Thymus (tissue), 11 donors: ENCODE measurements around the gene GCDH. TPM values are rescaled to one million over a fixed set of nuclear protein-coding genes. Genes with fewer than 3 reads are reported as not detected.

Experiments used
- DNase-seq, 9 donors: peaks; one replicate each; pipeline ENCODE4 v3.0.0-alpha.2; 2013; ENCODE audit warnings: low spot score in 9 of 9, low read depth in 6 of 9, missing footprints in 1 of 9
- H3K27ac ChIP-seq, 2 donors: one replicate each; pipeline ENCODE4 v1.5.1; 2013; ENCODE audit warnings: control low read depth in 1 of 2, low read depth in 1 of 2, low read length in 1 of 2, mild to moderate bottlenecking in 1 of 2, moderate library complexity in 1 of 2
- H3K27me3 ChIP-seq, 2 donors: one replicate each; pipeline ENCODE4 v1.5.1; 2013; ENCODE audit warnings: low read length in 1 of 2; ENCODE audit not compliant: control insufficient read depth in 2 of 2, insufficient read depth in 1 of 2
- H3K36me3 ChIP-seq, 2 donors: one replicate each; pipeline ENCODE4 v1.5.1; 2013; ENCODE audit warnings: low read length in 1 of 2, mild to moderate bottlenecking in 1 of 2, moderate library complexity in 1 of 2; ENCODE audit not compliant: control insufficient read depth in 2 of 2, insufficient read depth in 2 of 2
- H3K4me1 ChIP-seq, 2 donors: one replicate each; pipeline ENCODE4 v1.5.1; 2013; ENCODE audit warnings: low read length in 2 of 2; ENCODE audit not compliant: control insufficient read depth in 2 of 2, insufficient read depth in 2 of 2
- H3K4me3 ChIP-seq, 2 donors: one replicate each; pipeline ENCODE4 v1.5.1; 2013; ENCODE audit warnings: low read length in 2 of 2, control low read depth in 1 of 2, mild to moderate bottlenecking in 1 of 2
- H3K9me3 ChIP-seq, 2 donors: one replicate each; pipeline ENCODE4 v1.5.1; 2013; ENCODE audit warnings: low read length in 1 of 2, mild to moderate bottlenecking in 1 of 2; ENCODE audit not compliant: control insufficient read depth in 2 of 2, insufficient read depth in 1 of 2
- WGBS: extraction: QIAGEN DNeasy Blood & Tissue Kit; methylation state at CpG from one replicate; pipeline ENCODE4 v1.1.7; 2013; 5-methylcytosine and 5-hydroxymethylcytosine counted together
- polyA plus RNA-seq: library from polyadenylated mRNA; stranded (reverse); fragments of 200-250 nt; gene quantifications from one replicate; pipeline ENCODE4 v1.2.3, GENCODE V29; 2013
- total RNA-seq: library from RNA; stranded (reverse); fragments of 120-200 nt; gene quantifications from one replicate; pipeline ENCODE4 v1.2.4, GENCODE V29; 2013
- donor health status: healthy.

GCDH gene
- total and polyA plus RNA-seq, 2 donors, result 21.9 to 33.6 TPM

- Histone ChIP-seq H3K36me3 (no peaks in the 10 kb centered on the region), H3K9me3 (no peaks in the 10 kb centered on the region), H3K4me3 (no peak overlapping the region), H3K27ac (no peak overlapping the region), H3K27me3 (no peaks in the 10 kb centered on the region), H3K4me1 (no peaks in the 10 kb centered on the region)
- 95% methylated on average over 35 of the region's 35 CpGs for WGBS
- DNase-seq, result no peak
These were observed 32.7 kb upstream of the GCDH start for GRCh38 chr19:12858041-12858928.

DNA sequence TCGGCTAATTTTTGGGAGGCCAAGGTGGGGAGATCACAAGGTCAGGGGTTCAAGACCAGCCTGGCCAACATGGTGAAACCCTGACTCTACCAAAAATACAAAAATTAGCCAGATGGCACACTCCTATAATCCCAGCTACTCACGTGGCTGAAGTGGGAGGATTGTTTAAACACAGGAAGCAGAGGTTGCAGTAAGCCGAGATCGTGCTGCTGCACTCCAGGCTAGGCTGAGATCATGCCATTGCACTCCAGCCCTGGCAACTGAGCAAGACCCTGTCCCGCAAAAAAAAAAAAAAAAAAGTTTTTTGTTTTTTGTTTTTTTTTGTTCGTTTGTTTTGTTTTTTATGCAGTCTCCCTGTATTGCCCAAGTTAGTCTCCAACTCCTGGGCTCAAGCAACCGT is 31.4 kb upstream of the GCDH start:
- no peak for DNase-seq
- no peak overlapping the region for H3K27ac ChIP-seq

DNA sequence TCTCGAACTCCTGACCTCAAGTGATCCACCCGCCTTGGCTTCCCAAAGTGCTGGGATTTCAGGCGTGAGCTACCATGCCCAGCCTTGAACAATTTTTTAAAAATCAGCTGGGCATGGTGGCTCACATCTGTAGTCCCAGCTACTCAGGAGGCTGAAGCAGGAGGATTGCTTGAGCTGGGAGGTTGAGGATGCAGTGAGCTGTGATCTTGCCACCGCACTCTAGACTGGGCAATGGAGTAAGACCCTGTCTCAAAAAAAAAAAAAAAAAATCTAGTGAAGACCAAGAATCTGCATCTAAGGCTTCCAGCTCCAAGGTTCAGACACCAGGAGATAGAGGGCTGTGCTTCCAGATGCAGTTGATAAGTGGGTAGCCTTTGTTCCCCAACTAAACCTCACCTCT is 26.8 kb upstream of the GCDH start:
- H3K4me1 ChIP-seq, result peaks cover 5 to 10% of the 10 kb centered on the region in 2 donors

More for the DNA sequence above, 31.4 kb upstream of the GCDH start:
- WGBS, result 80% methylated on average over 7 of the region's 7 CpGs
- Histone ChIP-seq H3K27me3 (no peaks in the 10 kb centered on the region), H3K9me3 (no peaks in the 10 kb centered on the region), H3K4me1 (no peaks in the 10 kb centered on the region), H3K36me3 (no peaks in the 10 kb centered on the region), H3K4me3 (no peak overlapping the region)

DNA sequence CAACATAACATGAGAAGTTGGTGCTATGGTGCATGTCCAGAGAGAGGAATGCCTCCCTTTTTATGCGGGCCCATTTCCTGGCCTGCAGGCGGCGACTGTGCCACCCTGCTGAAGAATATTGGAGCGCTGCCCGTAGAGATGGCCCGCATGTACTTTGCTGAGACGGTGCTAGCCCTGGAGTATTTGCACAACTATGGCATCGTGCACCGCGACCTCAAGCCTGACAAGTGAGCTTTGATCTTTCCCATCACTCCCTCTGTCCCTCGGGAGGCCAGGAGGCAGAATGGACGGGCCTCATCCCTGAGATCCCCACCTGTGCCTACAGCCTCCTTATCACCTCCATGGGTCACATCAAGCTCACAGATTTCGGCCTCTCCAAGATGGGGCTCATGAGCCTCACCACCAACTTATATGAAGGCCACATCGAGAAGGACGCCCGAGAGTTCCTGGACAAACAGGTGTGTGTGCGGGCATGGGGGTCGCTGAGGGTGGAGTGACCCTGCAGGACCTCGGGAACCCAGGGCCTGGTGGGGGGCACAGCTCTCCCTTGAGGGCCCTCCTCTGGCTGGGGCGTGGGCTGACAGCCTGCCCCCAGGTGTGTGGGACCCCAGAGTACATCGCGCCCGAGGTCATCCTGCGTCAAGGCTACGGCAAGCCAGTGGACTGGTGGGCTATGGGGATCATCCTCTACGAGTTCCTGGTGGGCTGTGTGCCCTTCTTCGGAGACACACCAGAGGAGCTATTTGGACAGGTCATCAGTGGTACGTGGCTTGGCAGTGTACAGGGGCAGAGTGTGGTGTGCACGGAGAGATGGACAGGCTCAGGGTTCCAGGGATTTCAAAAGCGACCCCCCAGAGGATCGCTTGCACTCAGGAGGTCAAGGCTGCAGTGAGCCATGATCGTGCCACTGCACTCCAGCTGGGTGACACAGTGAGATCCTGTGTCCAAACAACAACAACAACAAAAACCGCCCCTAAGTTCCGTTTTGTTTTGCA is 25.9 kb upstream of the GCDH start:
- Histone ChIP-seq H3K27me3 (peaks cover 0 to 12% of the 10 kb centered on the region in 2 donors), H3K9me3 (peaks cover 0 to 3% of the 10 kb centered on the region in 2 donors), H3K4me1 (peaks cover 5 to 10% of the 10 kb centered on the region in 2 donors), H3K4me3 (no peak overlapping the region), H3K36me3 (no peaks in the 10 kb centered on the region), H3K27ac (no peak overlapping the region)
- no peak for DNase-seq
- 97% methylated on average over 34 of the region's 34 CpGs for WGBS

More for the DNA sequence above, 26.8 kb upstream of the GCDH start:
- WGBS, result 95% methylated on average over 4 of the region's 4 CpGs
- H3K27me3 ChIP-seq, result peaks cover 0 to 12% of the 10 kb centered on the region in 2 donors
- no peak overlapping the region for H3K4me3 ChIP-seq
- H3K27ac ChIP-seq, result no peak overlapping the region
- no peaks in the 10 kb centered on the region for H3K36me3 ChIP-seq
- peaks cover 0 to 3% of the 10 kb centered on the region in 2 donors for H3K9me3 ChIP-seq
- no peak for DNase-seq

DNA sequence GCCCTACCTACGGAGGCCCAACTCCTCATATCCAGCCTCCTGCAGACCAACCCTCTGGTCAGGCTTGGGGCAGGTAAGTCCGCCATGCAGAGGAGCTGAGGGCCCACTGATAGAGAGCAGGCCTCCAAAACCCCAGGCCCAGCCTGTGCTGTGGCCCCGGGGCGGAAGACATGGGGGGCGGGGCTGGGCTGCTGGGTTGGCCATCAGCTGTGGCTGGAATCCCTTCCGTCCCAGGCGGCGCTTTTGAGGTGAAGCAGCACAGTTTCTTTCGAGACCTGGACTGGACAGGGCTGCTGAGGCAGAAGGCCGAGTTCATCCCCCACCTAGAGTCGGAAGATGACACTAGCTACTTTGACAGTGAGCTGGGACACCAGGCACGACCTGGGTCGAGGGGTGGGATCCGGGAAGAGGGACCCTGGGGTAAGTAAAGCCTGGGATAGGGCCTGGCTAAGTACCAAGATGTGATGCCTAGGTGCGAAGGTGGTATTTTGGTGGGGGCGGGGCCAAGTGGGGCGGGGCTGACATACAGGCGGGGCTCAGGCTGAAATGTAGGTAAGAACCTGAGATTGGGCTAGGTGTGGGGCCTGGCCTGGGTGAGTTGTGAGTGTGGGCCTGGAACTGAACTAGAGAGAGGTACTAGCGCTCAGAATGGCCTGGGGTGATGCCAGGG is 25.1 kb upstream of the GCDH start:
- Histone ChIP-seq H3K27ac (no peak overlapping the region), H3K36me3 (no peaks in the 10 kb centered on the region), H3K27me3 (peaks cover 0 to 12% of the 10 kb centered on the region in 2 donors), H3K4me3 (no peak overlapping the region), H3K9me3 (peaks cover 0 to 3% of the 10 kb centered on the region in 2 donors), H3K4me1 (peaks cover 5 to 10% of the 10 kb centered on the region in 2 donors)
- DNase-seq, result no peak
- WGBS, result 97% methylated on average over 19 of the region's 19 CpGs

DNA sequence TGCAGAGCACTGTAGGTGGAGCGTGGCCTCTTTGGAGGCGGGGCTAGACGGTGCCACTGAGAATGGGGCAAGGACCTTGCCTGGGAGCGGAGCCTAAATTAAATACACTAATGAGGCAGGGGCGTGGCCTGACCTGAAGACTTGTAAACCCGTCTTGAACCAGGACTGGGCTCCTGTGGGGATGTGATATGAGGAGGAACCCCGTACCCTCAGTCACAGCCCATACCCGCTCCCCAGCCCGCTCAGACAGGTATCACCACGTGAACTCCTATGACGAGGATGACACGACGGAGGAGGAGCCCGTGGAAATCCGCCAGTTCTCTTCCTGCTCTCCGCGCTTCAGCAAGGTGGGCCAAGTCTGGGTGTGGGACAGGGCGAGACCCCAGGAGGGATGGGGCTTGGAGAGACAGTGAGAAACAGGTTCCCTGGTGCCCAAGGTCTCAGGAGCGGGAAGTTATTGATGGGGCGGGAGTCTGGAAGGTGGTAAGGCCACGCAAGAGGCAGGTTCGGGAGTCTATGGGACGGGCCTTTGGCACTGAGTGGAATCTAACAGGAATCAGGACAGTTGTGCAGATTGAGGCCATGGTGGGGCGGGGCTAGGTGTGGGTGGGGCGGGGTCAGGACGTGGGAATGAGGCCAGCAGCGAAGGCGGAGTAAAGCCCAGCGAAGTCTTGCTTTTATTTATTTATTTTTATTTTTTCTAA is 24.4 kb upstream of the GCDH start:
- Histone ChIP-seq H3K9me3 (peaks cover 0 to 3% of the 10 kb centered on the region in 2 donors), H3K4me3 (no peak overlapping the region)
- 93% methylated on average over 29 of the region's 29 CpGs for WGBS

GRCh38 chr19:12867120-12868099 is 23.6 kb upstream of the GCDH start:
- WGBS, result 5% methylated on average over 51 of the region's 51 CpGs
- H3K4me3 ChIP-seq, result peak overlapping the region; percentile 40 to 45
- peaks cover 5 to 10% of the 10 kb centered on the region in 2 donors for H3K4me1 ChIP-seq
- no peak overlapping the region for H3K27ac ChIP-seq
- H3K36me3 ChIP-seq, result no peaks in the 10 kb centered on the region
- peaks cover 0 to 12% of the 10 kb centered on the region in 2 donors for H3K27me3 ChIP-seq
- DNase-seq, result peak in 5 of 9 donors; percentile 54 to 84 (median 71)
- H3K9me3 ChIP-seq, result peaks cover 0 to 3% of the 10 kb centered on the region in 2 donors

More for the DNA sequence above, 24.4 kb upstream of the GCDH start:
- H3K27ac ChIP-seq, result no peak overlapping the region
- peaks cover 0 to 12% of the 10 kb centered on the region in 2 donors for H3K27me3 ChIP-seq
- H3K36me3 ChIP-seq, result no peaks in the 10 kb centered on the region
- peaks cover 5 to 10% of the 10 kb centered on the region in 2 donors for H3K4me1 ChIP-seq
- no peak for DNase-seq
